AG09309 (cell line): Measurements from ENCODE around the gene BFSP2.
"Not testable (repeated sequence)": the region's sequence is repeated elsewhere in the genome, so short reads cannot be mapped to it uniquely, and the experiment has no call there.

Source experiments
- DNase-seq: peaks from one replicate; pipeline ENCODE4 v3.0.0-alpha.2; 2010; ENCODE audit warnings: low read depth
- H3K4me3 ChIP-seq: 2 replicates; pipeline ENCODE4 v1.5.1; 2011; ENCODE audit warnings: mild to moderate bottlenecking, low read depth, low read length, moderate library complexity; ENCODE audit not compliant: control insufficient read depth
- CTCF ChIP-seq: IDR thresholded peaks from 2 replicates; pipeline ENCODE4 v1.5.1; 2011; ENCODE audit warnings: mild to moderate bottlenecking, low read depth, low read length, inconsistent platforms; ENCODE audit not compliant: insufficient read depth, control insufficient read depth; ENCODE audit errors: missing control alignments

The BFSP2 gene

DNA sequence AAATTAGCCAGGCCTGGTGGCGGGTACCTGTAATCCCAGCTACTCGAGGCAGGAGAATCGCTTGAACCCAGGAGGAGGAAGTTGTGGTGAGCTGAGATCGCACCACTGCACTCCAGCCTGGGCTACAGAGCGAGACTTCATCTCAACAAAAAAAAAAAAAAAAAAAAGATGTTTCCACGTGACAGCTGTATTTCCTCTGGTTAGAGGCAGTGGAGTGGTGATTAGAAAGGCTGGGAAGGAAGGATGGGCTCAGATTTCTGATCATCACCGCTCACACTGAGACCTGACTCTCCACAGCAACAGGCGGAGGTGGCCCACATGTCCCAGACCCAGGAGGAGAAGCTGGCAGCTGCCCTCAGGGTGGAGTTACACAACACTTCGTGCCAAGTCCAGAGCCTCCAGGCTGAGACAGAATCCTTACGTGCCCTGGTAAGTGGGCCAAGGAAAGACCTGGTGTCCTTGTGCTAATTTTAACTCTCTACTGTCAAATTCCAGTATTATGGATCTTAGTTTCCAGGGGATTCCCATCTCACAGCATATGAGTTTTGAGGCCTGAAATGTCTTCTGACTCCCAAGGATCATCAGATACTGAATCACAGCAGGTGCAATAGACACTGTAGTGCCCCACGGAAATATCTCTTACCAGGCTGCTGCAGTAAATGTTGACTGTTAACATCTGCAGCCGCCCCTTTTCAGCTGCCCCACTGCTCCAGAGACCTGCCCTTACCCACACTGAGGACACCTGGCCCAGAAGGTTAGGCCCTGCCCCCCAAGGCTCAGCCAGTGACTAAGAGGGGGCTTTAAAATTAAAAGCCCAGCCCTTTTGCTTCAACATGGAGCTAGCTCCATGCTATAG lies 66.9 kb downstream of the BFSP2 start:
- H3K4me3 ChIP-seq, result no peak overlapping the region
- TF ChIP-seq CTCF, result no peak
- DNase-seq, result no peak

GRCh38 chr3:133467780-133468179 lies 67.9 kb downstream of the BFSP2 start:
- TF ChIP-seq CTCF, result no peak
- DNase-seq, result no peak
- H3K4me3 ChIP-seq, result no peak overlapping the region

DNA sequence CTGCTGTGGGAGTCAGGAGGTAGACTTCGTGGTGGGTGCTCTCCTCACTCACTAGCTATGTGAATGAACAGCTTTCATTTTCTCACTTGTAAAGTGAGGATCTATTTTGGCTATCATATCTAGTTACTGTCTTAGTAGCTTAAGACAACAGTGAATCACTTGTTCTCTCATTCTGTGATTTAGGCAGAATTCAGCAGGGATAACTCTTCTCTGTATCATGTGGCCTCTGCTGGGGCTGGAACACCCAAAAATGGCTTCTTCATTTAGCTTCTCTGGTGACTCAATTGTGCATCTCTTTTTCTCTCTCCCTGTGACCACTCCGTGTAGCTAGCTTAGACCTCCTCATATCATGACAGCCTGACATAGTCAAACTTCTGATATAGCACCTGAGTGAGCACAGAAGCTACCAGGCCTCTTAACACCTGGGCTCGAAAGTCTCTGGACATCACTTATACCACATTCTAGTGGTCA lies 68.4 kb downstream of the BFSP2 start:
- no peak for TF ChIP-seq CTCF
- DNase-seq, result no peak
- no peak overlapping the region for H3K4me3 ChIP-seq

GRCh38 chr3:133469140-133469731 lies 69.4 kb downstream of the BFSP2 start:
- no peak for TF ChIP-seq CTCF
- DNase-seq, result no peak
- no peak overlapping the region for H3K4me3 ChIP-seq

- no peak overlapping the region for H3K4me3 ChIP-seq
- TF ChIP-seq CTCF, result no peak
- DNase-seq, result no peak
These were observed 72.4 kb downstream of the BFSP2 start for GRCh38 chr3:133472242-133472641.

GRCh38 chr3:133472889-133473288 lies 73.0 kb downstream of the BFSP2 start:
- TF ChIP-seq CTCF, result no peak
- DNase-seq, result no peak
- no peak overlapping the region for H3K4me3 ChIP-seq

- H3K4me3 ChIP-seq, DNase-seq: not testable (repeated sequence)
These were observed 73.8 kb downstream of the BFSP2 start for GRCh38 chr3:133473472-133474191.
